ENCODE data around the gene C19orf33.

DNA sequence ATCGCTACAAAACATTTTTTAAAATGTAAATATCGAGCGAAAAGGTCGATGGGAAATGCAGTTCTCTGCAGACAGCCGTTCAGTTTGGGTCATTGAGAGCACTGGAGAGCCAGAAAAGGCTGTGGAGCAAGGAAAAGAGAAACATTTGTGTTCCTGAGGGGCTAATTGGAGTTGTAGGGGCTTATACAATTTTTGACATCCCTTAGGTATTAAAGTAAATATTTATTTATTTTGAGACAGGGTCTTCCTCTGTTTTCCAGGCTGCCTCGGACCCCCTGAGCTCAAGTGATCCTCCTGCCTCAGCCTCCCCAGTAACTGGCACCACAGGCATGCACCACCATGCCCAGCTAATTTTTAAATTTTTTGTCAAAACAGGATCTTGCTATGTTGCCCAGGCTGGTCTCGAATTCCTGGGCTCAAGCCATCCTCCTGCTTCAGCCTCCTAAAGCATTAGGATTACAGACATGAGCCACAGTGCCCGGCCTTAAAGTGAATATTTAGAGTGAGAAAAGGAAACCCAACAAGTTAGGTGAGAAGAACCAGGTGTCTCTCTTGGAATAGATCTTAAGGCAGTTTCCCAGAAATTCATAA, 12.5 kb downstream of the C19orf33 start:
- TF ChIP-seq, protein P1, sequence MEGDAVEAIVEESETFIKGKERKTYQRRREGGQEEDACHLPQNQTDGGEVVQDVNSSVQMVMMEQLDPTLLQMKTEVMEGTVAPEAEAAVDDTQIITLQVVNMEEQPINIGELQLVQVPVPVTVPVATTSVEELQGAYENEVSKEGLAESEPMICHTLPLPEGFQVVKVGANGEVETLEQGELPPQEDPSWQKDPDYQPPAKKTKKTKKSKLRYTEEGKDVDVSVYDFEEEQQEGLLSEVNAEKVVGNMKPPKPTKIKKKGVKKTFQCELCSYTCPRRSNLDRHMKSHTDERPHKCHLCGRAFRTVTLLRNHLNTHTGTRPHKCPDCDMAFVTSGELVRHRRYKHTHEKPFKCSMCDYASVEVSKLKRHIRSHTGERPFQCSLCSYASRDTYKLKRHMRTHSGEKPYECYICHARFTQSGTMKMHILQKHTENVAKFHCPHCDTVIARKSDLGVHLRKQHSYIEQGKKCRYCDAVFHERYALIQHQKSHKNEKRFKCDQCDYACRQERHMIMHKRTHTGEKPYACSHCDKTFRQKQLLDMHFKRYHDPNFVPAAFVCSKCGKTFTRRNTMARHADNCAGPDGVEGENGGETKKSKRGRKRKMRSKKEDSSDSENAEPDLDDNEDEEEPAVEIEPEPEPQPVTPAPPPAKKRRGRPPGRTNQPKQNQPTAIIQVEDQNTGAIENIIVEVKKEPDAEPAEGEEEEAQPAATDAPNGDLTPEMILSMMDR (IDR thresholded peaks at IDR 0.05): no peak
- no peak for TF ChIP-seq SP1 (CRISPR knock-in tag; conservative IDR thresholded peaks at IDR 0.05)
- TF ChIP-seq, protein P2, sequence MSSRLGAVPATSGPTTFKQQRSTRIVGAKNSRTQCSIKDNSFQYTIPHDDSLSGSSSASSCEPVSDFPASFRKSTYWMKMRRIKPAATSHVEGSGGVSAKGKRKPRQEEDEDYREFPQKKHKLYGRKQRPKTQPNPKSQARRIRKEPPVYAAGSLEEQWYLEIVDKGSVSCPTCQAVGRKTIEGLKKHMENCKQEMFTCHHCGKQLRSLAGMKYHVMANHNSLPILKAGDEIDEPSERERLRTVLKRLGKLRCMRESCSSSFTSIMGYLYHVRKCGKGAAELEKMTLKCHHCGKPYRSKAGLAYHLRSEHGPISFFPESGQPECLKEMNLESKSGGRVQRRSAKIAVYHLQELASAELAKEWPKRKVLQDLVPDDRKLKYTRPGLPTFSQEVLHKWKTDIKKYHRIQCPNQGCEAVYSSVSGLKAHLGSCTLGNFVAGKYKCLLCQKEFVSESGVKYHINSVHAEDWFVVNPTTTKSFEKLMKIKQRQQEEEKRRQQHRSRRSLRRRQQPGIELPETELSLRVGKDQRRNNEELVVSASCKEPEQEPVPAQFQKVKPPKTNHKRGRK (CRISPR knock-in tag; IDR thresholded peaks at IDR 0.05; ENCODE audit: borderline replicate concordance): no peak
